HG03571 (cell line): ENCODE measurements around the gene PCYT1A.
"Not testable (repeated sequence)": the region's sequence is repeated elsewhere in the genome, so short reads cannot be mapped to it uniquely, and the experiment has no call there.

Experiments
- ATAC-seq: cut with Tn5 transposase; IDR thresholded peaks from one replicate; pipeline ENCODE4 v1.9.1; 2021; ENCODE audit not compliant: unreplicated experiment

Gene PCYT1A

GRCh38 chr3:196288141-196288460, 575 bp upstream of the PCYT1A start:
- peak; percentile 11 for ATAC-seq

GRCh38 chr3:196287090-196287439, 461 bp downstream of the PCYT1A start:
- no peak for ATAC-seq

GRCh38 chr3:196284396-196284795, 3.1 kb downstream of the PCYT1A start:
- ATAC-seq, result no peak

DNA sequence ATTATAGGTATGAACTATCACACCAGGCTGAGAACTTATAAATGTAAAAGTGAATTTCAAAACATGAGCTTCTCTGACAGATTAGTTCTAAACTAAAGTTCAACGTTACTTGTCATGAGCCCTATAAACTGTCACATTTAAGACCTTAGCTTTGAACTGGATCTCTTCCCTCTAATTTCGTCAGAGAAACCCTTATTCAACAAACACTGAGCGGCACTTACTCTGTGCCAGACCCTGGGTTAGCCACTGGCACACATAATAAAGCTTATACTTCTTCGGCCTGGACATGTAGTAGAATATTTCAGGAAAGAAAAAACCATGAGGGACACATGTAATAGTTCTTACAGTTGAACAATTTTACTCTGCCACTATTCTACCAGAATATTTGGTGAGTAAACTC, 5.6 kb downstream of the PCYT1A start:
- no peak for ATAC-seq

DNA sequence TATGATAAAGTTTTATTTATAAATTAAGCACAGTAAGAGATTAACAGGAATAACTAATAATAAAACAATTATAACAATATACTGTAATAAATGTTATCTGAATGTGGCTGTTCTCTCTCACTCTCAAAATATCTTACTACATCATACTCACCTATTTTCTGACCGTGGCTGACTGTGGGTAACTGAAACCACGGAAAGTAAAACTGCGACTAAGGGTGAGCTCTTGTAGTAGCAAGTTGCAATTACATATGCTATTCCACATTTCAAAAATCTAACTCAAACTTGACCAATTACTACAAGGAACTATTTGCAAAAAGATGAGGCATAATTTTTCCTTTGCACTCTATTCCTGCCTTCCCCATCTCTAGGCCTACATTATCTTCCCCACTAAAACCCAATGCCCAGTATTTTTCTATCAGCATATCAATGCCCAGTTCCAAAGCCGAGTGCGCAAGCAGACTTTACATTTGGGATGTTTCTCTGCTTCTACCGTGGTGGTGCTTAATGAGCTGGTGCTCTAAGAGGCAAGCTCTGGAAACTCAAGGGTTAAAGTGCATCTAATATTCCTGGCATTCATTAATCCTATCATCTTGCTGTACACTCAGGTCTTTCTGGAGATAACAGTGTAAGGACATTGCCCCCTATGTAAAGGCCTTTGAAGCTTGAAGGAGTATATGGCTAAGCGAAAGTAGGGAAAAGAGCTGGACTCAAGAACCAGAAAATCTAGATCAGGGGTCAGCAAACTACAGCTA, 6.7 kb downstream of the PCYT1A start:
- ATAC-seq, result no peak

GRCh38 chr3:196275126-196275525, 12.4 kb downstream of the PCYT1A start:
- ATAC-seq, result no peak

- ATAC-seq, result peak; percentile 66
Measured at GRCh38 chr3:196274585-196274984, 12.9 kb downstream of the PCYT1A start.

- ATAC-seq, result no peak
Measured at GRCh38 chr3:196273655-196274054, 13.9 kb downstream of the PCYT1A start.

GRCh38 chr3:196272826-196273225, 14.7 kb downstream of the PCYT1A start:
- ATAC-seq, result no peak

DNA sequence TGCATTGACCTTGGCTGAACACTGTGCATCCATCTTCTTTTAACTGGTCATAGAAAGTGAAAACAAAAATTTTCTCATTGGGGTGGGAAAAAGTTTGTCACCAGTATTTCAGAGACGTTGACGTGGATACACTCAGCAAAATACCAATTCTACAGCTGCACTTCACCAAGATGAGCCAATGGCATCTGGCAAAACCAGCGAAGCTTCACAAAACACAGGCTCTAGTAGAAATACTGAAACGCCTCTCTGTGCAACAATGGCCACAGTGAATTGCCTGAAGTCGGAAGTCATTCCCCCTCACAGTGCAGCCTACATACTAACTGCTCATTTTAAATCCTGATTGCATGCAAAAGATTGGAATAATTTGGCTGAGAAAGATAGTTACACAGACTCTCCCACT, 17.0 kb downstream of the PCYT1A start:
- ATAC-seq, result no peak

DNA sequence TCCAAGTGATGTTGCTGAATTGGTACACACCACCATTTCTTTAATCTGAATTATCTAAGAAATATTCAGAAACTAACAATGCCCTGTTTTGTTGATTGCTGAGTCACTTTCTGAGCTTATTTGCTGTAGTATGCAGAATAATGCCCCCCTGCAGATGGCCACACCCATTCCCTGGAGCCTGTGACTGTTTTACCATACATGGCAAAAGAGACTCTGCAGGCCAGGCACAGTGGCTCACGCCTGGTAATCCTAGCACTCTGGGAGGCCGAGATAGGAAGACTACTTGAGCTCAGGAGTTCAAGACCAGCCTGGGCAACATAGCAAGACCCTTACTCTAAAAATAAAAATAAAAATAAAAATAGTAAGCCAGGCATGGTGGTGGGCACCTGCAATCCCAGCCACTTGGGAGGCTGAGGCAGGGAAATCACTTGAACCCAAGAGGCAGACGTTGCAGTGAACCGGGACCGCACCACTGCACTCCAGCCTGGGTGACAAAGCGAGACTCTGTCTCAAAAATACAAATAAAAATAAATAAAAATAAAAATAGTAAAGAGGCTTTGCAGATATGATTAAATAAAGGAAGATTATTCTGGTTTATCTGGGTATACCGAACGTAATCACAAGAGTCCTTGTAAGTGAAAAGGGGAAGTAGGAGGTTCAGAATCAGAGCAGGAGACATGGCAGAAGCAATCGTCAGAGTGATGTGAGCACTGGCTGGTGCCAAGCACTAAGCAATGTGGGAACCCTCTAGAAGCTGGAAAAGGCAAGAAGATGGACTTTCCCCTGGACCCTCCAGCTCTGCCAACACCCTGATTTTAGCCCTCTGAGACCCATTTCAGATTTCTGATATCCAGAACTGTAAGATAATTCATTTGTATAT, 19.0 kb downstream of the PCYT1A start:
- no peak for ATAC-seq

GRCh38 chr3:196263819-196264218, 23.7 kb downstream of the PCYT1A start:
- no peak for ATAC-seq

DNA sequence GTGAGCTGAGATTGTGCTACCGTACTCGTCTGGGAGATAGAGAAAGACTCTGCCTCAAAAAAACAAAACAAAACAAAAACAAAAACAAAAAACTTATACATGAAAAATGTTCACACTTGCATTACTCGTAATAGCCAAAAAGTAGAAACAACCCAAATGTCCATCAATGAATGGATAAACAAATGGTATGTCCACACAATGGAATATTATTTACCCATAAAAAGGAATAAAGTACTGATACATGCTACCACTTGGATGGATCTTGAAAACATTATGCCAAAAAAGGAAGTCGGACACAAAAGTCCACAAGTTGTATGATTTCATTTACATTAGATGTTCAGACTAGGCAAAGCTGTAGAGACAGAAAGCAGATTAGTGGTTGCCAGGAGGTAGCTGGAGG, 26.7 kb downstream of the PCYT1A start:
- no peak for ATAC-seq

- ATAC-seq, result no peak
Measured at GRCh38 chr3:196255776-196256175, 31.8 kb downstream of the PCYT1A start.

DNA sequence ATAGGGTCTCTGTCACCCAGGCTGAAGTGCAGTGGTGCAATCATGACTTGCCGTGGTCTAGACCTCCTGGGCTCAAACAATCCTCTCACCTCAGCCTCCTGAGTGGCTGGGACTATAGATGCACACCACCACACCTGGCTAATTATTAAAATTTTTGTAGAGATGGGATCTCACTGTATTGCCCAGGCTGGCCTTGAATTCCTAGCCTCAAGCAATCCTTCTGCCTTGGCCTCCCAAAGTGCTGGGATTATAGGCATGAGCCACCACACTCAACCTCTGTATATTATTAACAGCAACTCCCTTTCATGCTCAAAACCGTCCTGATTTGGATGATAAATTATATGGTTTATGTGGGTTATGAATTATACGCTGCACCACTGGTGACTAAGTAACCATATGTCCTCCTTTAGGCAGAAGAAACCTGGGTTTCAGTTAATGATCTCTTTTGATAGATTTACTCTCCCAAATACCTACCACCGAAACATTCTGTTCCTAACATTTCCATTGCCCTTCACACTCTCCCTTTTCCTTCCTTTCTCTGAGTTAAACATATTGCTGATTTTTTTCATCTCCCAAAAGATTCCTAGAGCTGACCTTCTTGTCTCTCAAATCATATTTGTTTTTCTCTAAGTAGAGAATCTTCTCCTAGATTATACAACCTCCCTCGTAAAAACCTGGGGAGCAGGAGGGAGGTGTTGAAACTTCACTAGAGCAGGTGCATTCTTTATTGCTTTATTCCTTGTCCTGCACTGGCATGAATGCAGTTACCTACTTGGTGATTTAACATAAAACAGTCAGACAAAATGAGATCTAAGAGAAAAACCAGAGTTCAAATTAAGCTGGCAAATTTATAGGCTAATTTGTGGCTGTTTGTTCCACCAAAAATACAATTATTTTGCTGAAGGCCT, 32.9 kb downstream of the PCYT1A start:
- ATAC-seq, result no peak

DNA sequence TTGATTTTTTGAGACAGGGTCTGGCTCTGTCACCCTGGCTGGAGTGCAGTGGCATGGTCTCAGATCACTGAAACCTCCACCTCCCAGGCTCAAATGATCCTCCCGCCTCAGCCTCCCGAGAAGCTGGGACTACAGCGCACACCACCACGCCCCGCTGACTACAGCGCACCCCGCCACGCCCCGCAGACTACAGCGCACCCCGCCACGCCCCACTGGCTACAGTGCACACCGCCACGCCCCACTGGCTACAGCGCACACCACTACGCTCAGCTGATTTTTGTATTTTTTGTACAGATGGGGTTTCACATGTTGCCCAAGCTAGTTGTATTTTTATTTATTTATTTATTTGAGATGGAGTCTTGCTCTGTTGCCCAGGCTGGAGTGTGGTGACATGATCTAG, 35.6 kb downstream of the PCYT1A start:
- no peak for ATAC-seq

GRCh38 chr3:196246612-196247308, 40.8 kb downstream of the PCYT1A start:
- ATAC-seq, result no peak

DNA sequence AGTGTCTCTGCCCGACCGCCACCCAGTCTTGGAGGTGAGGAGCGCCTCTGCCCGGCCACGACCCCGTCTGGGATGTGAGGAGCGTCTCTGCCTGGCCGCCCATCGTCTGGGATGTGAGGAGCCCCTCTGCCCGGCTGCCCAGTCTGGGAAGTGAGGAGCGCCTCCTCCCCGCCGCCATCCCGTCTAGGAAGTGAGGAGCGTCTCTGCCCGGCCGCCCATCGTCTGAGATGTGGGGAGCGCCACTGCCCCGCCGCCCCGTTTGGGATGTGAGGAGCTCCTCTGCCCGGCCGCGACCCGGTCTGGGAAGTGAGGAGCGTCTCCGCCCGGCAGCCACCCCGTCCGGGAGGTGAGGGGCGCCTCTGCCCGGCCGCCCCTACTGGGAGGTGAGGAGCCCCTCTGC, 43.4 kb downstream of the PCYT1A start:
- ATAC-seq, result not testable (repeated sequence)

DNA sequence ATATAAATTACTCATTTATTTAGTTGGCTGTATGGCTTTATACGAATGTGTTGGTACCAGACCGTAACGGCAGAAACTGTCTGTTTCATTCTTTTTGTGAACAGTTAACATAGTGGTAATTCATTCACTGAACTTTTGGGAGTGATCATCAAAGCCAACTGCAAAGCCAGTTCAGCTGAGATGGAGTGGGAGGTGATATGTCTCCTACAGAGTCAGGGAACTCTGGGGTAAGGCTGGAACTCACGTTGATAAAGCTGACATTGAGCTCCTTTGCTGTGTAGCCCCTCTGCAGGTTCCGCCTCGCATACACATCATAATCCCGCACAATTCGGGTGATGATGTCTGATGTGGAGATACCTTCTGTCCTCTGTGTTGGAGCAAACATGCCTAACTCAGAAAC, 45.8 kb downstream of the PCYT1A start:
- ATAC-seq, result no peak

- ATAC-seq, result no peak
Measured at GRCh38 chr3:196240424-196240823, 47.1 kb downstream of the PCYT1A start.
